HCT116 (cell line): ENCODE measurements around the gene PDE8A.

Source experiments
- EZH2 ChIP-seq: fragments of 200-600 bp; sonication (generic); IDR thresholded peaks from 2 replicates; pipeline ENCODE4 v1.6.1; 2017; ENCODE audit warnings: antibody characterized with exemption, mixed run types
- JUND ChIP-seq: IDR thresholded peaks from 2 replicates; pipeline ENCODE4 v1.6.1; 2012
- POLR2A ChIP-seq: IDR thresholded peaks from 2 replicates; pipeline ENCODE4 v1.7.0; 2011; ENCODE audit warnings: borderline replicate concordance; ENCODE audit not compliant: insufficient read depth, insufficient read length; ENCODE audit errors: extremely low read depth
- POLR2AphosphoS5 ChIP-seq: IDR thresholded peaks from 2 replicates; pipeline ENCODE4 v1.6.1; 2011; ENCODE audit warnings: mild to moderate bottlenecking, low read depth, low read length, moderate library complexity
- RAD21 ChIP-seq: IDR thresholded peaks from 2 replicates; pipeline ENCODE4 v1.6.1; 2012; ENCODE audit warnings: low read depth, mild to moderate bottlenecking
- SIN3A ChIP-seq: IDR thresholded peaks from 2 replicates; pipeline ENCODE4 v1.6.1; 2012; ENCODE audit warnings: low read depth
- YY1 ChIP-seq: IDR thresholded peaks from 2 replicates; pipeline ENCODE4 v1.6.1; 2011; ENCODE audit warnings: low read length, low read depth, moderate library complexity, mild to moderate bottlenecking; ENCODE audit not compliant: insufficient replicate concordance; ENCODE audit errors: extremely low read depth
- ZFX ChIP-seq: fragments of 450-650 bp; IDR thresholded peaks from 2 replicates; pipeline ENCODE4 v1.6.1; 2017
- ZNF274 ChIP-seq: fragments of 200-500 bp; sonication (Bioruptor generic); IDR thresholded peaks from 2 replicates; pipeline ENCODE4 v1.6.1; 2014; ENCODE audit warnings: mild to moderate bottlenecking, low read depth, low read length, inconsistent platforms
- TF ChIP-seq, protein P1 (sequence below): IDR thresholded peaks from 2 replicates; pipeline ENCODE4 v1.6.1; 2012; ENCODE audit warnings: low read depth
- TF ChIP-seq, protein P2 (sequence below), 3 experiments: fragments of 200-600 bp in 1 of 3; sonication (generic) in 1 of 3; IDR thresholded peaks in 2 of 3; conservative IDR thresholded peaks in 1 of 3; 2 replicates each; pipeline ENCODE4 v1.5.1; 2012 to 2017; ENCODE audit warnings: low read depth in 2 of 3, low read length in 2 of 3, antibody characterized with exemption in 1 of 3, borderline replicate concordance in 1 of 3, control low read depth in 1 of 3, mild to moderate bottlenecking in 1 of 3, mixed read lengths in 1 of 3, mixed run types in 1 of 3, moderate library complexity in 1 of 3; ENCODE audit not compliant: insufficient read depth in 1 of 3
- TF ChIP-seq, protein P3 (sequence below): IDR thresholded peaks from 2 replicates; pipeline ENCODE4 v1.6.1; 2012
- TF ChIP-seq, protein P4 (sequence below): IDR thresholded peaks from 2 replicates; pipeline ENCODE4 v1.6.1; 2011; ENCODE audit warnings: mild to moderate bottlenecking, low read length, moderate library complexity; ENCODE audit not compliant: insufficient replicate concordance; ENCODE audit errors: extremely low read depth

DNA sequence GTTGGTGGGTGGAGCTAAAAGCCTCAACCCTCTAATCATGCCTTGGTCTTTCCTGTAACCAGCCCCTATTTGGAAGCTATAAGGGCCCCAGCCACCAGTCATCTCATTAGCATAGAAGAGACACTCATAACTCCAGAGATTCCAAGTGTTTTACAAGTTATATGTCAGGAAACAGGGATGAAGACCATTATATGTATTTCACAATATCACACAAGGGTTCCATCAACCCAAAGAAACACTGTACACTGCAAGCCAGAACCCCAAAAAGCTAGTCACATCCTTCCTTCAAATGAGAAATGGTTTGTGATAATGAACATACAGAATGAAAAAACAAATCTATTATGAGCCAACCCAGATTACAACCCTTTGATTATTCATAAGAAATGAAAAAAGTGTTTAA is 175.7 kb downstream of the PDE8A start:
- TF ChIP-seq, protein P1, sequence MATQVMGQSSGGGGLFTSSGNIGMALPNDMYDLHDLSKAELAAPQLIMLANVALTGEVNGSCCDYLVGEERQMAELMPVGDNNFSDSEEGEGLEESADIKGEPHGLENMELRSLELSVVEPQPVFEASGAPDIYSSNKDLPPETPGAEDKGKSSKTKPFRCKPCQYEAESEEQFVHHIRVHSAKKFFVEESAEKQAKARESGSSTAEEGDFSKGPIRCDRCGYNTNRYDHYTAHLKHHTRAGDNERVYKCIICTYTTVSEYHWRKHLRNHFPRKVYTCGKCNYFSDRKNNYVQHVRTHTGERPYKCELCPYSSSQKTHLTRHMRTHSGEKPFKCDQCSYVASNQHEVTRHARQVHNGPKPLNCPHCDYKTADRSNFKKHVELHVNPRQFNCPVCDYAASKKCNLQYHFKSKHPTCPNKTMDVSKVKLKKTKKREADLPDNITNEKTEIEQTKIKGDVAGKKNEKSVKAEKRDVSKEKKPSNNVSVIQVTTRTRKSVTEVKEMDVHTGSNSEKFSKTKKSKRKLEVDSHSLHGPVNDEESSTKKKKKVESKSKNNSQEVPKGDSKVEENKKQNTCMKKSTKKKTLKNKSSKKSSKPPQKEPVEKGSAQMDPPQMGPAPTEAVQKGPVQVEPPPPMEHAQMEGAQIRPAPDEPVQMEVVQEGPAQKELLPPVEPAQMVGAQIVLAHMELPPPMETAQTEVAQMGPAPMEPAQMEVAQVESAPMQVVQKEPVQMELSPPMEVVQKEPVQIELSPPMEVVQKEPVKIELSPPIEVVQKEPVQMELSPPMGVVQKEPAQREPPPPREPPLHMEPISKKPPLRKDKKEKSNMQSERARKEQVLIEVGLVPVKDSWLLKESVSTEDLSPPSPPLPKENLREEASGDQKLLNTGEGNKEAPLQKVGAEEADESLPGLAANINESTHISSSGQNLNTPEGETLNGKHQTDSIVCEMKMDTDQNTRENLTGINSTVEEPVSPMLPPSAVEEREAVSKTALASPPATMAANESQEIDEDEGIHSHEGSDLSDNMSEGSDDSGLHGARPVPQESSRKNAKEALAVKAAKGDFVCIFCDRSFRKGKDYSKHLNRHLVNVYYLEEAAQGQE = no peak
- TF ChIP-seq POLR2A (no peak), YY1 (no peak), EZH2 (no peak), ZNF274 (no peak), SIN3A (no peak), RAD21 (no peak), JUND (no peak), POLR2AphosphoS5 (no peak), ZFX (no peak)
- TF ChIP-seq, protein P2, sequence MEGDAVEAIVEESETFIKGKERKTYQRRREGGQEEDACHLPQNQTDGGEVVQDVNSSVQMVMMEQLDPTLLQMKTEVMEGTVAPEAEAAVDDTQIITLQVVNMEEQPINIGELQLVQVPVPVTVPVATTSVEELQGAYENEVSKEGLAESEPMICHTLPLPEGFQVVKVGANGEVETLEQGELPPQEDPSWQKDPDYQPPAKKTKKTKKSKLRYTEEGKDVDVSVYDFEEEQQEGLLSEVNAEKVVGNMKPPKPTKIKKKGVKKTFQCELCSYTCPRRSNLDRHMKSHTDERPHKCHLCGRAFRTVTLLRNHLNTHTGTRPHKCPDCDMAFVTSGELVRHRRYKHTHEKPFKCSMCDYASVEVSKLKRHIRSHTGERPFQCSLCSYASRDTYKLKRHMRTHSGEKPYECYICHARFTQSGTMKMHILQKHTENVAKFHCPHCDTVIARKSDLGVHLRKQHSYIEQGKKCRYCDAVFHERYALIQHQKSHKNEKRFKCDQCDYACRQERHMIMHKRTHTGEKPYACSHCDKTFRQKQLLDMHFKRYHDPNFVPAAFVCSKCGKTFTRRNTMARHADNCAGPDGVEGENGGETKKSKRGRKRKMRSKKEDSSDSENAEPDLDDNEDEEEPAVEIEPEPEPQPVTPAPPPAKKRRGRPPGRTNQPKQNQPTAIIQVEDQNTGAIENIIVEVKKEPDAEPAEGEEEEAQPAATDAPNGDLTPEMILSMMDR (IDR thresholded peaks at IDR 0.05 in 2 of 3, conservative IDR thresholded peaks at IDR 0.05 in 1 of 3; ENCODE audit: borderline replicate concordance in 1 of 3, insufficient read depth in 1 of 3, low read depth in 2 of 3, low read length in 2 of 3) = no peak
- TF ChIP-seq, protein P3, sequence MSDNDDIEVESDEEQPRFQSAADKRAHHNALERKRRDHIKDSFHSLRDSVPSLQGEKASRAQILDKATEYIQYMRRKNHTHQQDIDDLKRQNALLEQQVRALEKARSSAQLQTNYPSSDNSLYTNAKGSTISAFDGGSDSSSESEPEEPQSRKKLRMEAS = no peak
- TF ChIP-seq, protein P4, sequence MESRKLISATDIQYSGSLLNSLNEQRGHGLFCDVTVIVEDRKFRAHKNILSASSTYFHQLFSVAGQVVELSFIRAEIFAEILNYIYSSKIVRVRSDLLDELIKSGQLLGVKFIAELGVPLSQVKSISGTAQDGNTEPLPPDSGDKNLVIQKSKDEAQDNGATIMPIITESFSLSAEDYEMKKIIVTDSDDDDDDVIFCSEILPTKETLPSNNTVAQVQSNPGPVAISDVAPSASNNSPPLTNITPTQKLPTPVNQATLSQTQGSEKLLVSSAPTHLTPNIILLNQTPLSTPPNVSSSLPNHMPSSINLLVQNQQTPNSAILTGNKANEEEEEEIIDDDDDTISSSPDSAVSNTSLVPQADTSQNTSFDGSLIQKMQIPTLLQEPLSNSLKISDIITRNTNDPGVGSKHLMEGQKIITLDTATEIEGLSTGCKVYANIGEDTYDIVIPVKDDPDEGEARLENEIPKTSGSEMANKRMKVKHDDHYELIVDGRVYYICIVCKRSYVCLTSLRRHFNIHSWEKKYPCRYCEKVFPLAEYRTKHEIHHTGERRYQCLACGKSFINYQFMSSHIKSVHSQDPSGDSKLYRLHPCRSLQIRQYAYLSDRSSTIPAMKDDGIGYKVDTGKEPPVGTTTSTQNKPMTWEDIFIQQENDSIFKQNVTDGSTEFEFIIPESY = no peak
